Pancreas (tissue), 10 donors: Measurements from ENCODE around the gene MAS1L. TPM values are rescaled to one million over a fixed set of nuclear protein-coding genes. Genes with fewer than 3 reads are reported as not detected.

Experiments
- ATAC-seq, 4 donors: fragments of 200-7000 bp; cut with Tn5 transposase; one replicate each; pipeline versions ENCODE4 v1.8.0 to v1.9.1; 2020; ENCODE audit warnings: mild to moderate bottlenecking in 4 of 4, moderate library complexity in 4 of 4
- DNase-seq, 6 donors: peaks; one replicate each; pipeline ENCODE4 v3.0.0-alpha.2; 2020
- FAIRE-seq: peaks from 2 replicates; lab custom pipeline; 2012; peaks lifted over from hg19 to GRCh38; lab: Jason Lieb, UNC
- H3K27ac ChIP-seq, 4 donors: fragments of 200-600 bp; sonication (generic); 1 replicate in 3 of 4; 2 replicates in 1 of 4; pipeline versions ENCODE4 v1.5.0 to v1.8.0; 2020
- H3K27me3 ChIP-seq, 4 donors: fragments of 200-600 bp; one replicate each; pipeline ENCODE4 v1.8.0; 2021
- H3K36me3 ChIP-seq, 3 donors: fragments of 200-600 bp; sonication (generic) in 1 of 3; one replicate each; pipeline versions ENCODE4 v1.5.0 to v1.8.0; 2020 to 2021
- H3K4me1 ChIP-seq, 3 donors: fragments of 200-600 bp; one replicate each; pipeline ENCODE4 v1.8.0; 2021
- H3K4me3 ChIP-seq, 4 donors: fragments of 200-600 bp; sonication (generic) in 2 of 4; one replicate each; pipeline versions ENCODE4 v1.5.0 to v1.8.0; 2020 to 2021
- H3K9me3 ChIP-seq, 4 donors: fragments of 200-600 bp; one replicate each; pipeline ENCODE4 v1.8.0; 2021
- WGBS, 2 donors: extraction: QIAGEN DNeasy Blood & Tissue Kit; methylation state at CpG; one replicate each; pipeline ENCODE4 v1.1.7; 2013; 5-methylcytosine and 5-hydroxymethylcytosine counted together
- intact Hi-C, 3 donors: fragments of 100-400 bp; cut with DNase I; formaldehyde crosslinking; loops; one replicate each; pipeline versions ENCODE4 v1.11.1 to v1.14.2; 2022
- polyA plus RNA-seq, 2 donors: library from polyadenylated mRNA; stranded (reverse); fragments of 200-250 nt; gene quantifications; one replicate each; pipeline ENCODE4 v1.2.3, GENCODE V29; 2013
- total RNA-seq, 6 donors: library from RNA; stranded (reverse); fragmentation: NEBNext Ultra II Directional in 4 of 6; extraction: Animal tissue kit (Norgen Biotek cat#: 25700) in 4 of 6; gene quantifications; one replicate each; pipeline versions ENCODE4 v1.2.1 to v1.2.4, GENCODE V29; 2021 to 2023
- TF ChIP-seq, protein P1 (sequence below), 4 donors: fragments of 200-600 bp; sonication (generic) in 3 of 4; IDR thresholded peaks; one replicate each; pipeline versions ENCODE4 v1.5.0 to v1.8.0; 2021; ENCODE audit warnings: antibody characterized with exemption in 4 of 4
- donor health status: healthy with polysubstance abuse.
- donor health status: DM: no; HTN: no; CAD: no; lungs with moderate emphysema.
- donor health status: DM: no; HTN: no; CAD: no.
- donor health status: control.
- donor health status: control.
- donor health status: Bipolar disorder and iron deficiency.
- donor health status: DM: yes; HTN: yes; CAD: no.
- donor health status: DM: no; HTN: no; CAD: no.
- donor health status: DM: no; HTN: no; CAD: no.
- donor health status: DM: yes; HTN: yes; CAD: no.

MAS1L gene
- total and polyA plus RNA-seq, 8 donors, result not detected

DNA sequence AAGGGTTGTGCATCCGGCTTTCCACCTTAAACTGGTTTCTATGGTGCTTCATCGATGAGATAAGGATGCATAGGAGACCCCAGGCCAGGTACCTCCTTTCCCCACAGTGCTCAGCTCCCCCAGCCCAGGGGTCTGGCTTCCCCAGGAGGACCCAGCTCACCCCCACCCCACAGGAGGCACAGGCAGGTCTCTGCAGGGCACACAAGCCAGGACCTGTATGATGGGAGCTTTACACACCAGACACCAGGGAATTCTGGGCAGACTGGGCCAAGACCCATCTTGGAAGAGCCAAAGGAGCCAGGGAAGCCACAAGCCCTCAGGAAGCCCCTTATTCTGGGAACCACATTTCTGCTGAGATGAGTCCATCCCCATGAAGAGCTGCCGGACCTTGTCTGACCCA, 42.2 kb upstream of the MAS1L start:
- FAIRE-seq (no peak), ATAC-seq (no peak), DNase-seq (no peak)
- intact Hi-C loops, result no loop called here
- Histone ChIP-seq H3K9me3 (no peaks in the 10 kb centered on the region), H3K27me3 (no peaks in the 10 kb centered on the region), H3K36me3 (no peaks in the 10 kb centered on the region), H3K4me3 (no peak overlapping the region), H3K27ac (no peak overlapping the region), H3K4me1 (peaks cover 3 to 7% (median 7%) of the 10 kb centered on the region in 3 donors)
- 90 to 94% methylated on average over 3 of the region's 3 CpGs for WGBS, 2 donors
- TF ChIP-seq, protein P1, sequence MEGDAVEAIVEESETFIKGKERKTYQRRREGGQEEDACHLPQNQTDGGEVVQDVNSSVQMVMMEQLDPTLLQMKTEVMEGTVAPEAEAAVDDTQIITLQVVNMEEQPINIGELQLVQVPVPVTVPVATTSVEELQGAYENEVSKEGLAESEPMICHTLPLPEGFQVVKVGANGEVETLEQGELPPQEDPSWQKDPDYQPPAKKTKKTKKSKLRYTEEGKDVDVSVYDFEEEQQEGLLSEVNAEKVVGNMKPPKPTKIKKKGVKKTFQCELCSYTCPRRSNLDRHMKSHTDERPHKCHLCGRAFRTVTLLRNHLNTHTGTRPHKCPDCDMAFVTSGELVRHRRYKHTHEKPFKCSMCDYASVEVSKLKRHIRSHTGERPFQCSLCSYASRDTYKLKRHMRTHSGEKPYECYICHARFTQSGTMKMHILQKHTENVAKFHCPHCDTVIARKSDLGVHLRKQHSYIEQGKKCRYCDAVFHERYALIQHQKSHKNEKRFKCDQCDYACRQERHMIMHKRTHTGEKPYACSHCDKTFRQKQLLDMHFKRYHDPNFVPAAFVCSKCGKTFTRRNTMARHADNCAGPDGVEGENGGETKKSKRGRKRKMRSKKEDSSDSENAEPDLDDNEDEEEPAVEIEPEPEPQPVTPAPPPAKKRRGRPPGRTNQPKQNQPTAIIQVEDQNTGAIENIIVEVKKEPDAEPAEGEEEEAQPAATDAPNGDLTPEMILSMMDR (IDR thresholded peaks at IDR 0.05), result no peak

DNA sequence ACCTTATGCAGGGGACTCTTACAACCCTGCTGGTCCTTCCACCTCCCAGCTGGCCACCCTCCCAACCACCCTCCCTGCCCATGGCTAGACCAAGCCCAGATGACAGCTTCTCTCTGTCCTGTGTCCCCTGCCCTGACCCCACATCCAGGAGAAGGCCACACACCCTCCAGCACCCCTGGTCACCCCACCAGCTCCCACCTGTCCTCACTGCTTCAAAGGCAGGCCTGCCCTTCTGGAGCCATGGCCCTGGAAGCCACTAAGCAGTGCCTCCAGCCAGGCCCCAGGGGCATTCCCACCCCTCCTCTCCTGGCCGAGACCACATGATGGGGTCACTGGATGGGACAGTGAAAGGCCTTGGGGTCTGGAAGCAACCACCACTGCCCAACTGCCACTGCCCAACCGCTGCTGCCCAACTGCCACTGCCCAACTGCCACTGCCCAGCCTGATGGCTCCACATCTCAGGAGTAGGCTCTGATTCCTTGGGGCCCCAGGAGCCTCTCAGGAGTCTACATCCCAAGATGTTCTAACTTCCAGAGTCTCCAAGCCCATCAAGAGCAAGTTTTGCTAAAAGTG, 41.3 kb upstream of the MAS1L start:
- H3K36me3 ChIP-seq, result no peaks in the 10 kb centered on the region
- WGBS, 2 donors, result 90% methylated on average over 2 of the region's 2 CpGs
- intact Hi-C loops, result no loop called here
- ATAC-seq (no peak), DNase-seq (no peak), FAIRE-seq (no peak)
- H3K27ac ChIP-seq, result no peak overlapping the region
- TF ChIP-seq, protein P1 (IDR thresholded peaks at IDR 0.05), result no peak
- peaks cover 8 to 11% (median 11%) of the 10 kb centered on the region in 3 donors for H3K4me1 ChIP-seq
- H3K27me3 ChIP-seq, result no peaks in the 10 kb centered on the region
- no peak overlapping the region for H3K4me3 ChIP-seq
- H3K9me3 ChIP-seq, result no peaks in the 10 kb centered on the region

DNA sequence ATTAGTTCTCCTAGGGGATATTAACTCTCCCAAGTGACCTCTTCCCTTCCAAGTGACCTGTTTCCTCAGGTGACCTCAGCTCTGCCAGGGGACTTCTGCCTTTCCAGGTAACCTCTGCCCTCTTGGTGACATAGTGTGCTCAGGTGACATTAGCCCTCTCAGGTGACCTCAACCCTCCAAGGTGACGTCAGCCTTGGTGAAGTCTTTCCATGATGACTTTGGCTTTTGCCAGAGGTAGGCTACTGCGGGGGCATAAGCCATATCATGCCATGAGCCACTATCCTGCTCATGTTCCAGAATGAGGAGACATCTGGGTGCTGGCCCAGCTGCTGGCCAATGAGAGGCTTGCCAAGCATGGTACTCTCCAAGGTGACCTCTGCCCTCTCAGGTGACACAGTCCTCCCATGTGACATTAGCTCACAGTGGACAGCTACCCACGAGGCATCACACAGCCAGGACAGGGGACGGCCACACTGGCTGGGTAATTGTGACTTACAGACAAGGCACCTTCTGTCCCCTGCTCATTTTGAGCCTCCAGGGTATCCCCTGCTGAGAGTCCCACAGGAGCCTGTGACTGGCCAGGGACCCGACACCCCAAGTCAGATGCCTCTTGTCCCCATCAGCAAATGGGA, 40.7 kb upstream of the MAS1L start:
- TF ChIP-seq, protein P1 (IDR thresholded peaks at IDR 0.05), result no peak
- 84 to 88% methylated on average over 5 of the region's 5 CpGs for WGBS, 2 donors
- Histone ChIP-seq H3K4me1 (peaks cover 8 to 11% (median 11%) of the 10 kb centered on the region in 3 donors), H3K27me3 (no peaks in the 10 kb centered on the region), H3K27ac (no peak overlapping the region), H3K9me3 (no peaks in the 10 kb centered on the region), H3K36me3 (no peaks in the 10 kb centered on the region), H3K4me3 (no peak overlapping the region)
- FAIRE-seq (no peak), DNase-seq (no peak), ATAC-seq (no peak)
- intact Hi-C loops, result no loop called here

DNA sequence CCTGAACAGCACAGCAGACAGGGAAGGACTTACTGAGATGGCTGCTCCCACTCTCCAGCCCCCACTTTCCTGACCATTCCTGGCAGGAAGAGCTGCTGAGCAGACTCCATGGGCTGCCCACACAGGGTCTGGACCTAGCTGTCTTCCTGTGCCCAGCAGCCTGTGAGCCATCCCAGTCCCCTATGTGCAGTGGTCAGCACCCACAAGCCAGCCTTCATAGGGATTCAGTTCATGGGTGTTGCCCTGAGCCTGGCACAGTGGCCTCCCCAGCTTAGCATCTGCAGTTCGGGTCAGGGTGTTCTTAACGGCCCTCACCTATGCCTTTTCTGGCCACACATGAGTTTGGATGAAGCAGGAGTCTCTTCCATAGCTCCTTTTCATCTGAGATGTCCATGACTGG, 39.8 kb upstream of the MAS1L start:
- FAIRE-seq (no peak), DNase-seq (no peak), ATAC-seq (no peak)
- no peaks in the 10 kb centered on the region for H3K36me3 ChIP-seq
- TF ChIP-seq, protein P1 (IDR thresholded peaks at IDR 0.05), result no peak
- intact Hi-C loops, result no loop called here
- peaks cover 8 to 11% (median 11%) of the 10 kb centered on the region in 3 donors for H3K4me1 ChIP-seq
- no peaks in the 10 kb centered on the region for H3K9me3 ChIP-seq
- no peak overlapping the region for H3K27ac ChIP-seq
- 89 to 94% methylated on average over 2 of the region's 2 CpGs for WGBS, 2 donors
- no peak overlapping the region for H3K4me3 ChIP-seq
- H3K27me3 ChIP-seq, result no peaks in the 10 kb centered on the region

DNA sequence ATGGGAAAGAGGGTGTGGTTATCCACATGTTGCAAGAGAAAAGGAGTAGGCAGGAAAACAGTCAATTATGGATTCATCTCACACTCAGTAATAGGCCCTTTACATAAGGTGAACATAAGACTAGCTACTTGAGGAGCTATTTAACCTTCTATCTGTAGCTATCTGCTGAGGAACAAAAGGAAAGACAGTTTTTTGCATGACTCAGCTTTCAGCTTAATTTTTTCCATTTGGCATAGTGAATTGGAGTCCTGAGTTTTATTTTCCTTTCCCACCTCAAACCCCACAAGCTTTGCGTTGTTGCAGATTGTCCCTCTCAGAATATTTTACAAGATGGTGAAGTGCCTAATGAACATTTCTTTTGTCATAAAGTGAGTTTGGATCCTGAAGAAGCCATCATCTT, 39.4 kb upstream of the MAS1L start:
- intact Hi-C loops, result no loop called here
- no peak for DNase-seq

More for the DNA sequence above, 39.4 kb upstream of the MAS1L start:
- no peaks in the 10 kb centered on the region for H3K36me3 ChIP-seq
- 88 to 89% methylated on average over 1 of the region's 1 CpG for WGBS, 2 donors
- TF ChIP-seq, protein P1 (IDR thresholded peaks at IDR 0.05), result no peak
- FAIRE-seq (no peak), ATAC-seq (no peak)
- H3K4me3 ChIP-seq, result no peak overlapping the region
- H3K27ac ChIP-seq, result no peak overlapping the region
- H3K4me1 ChIP-seq, result peaks cover 8 to 11% (median 11%) of the 10 kb centered on the region in 3 donors
- H3K27me3 ChIP-seq, result no peaks in the 10 kb centered on the region
- H3K9me3 ChIP-seq, result no peaks in the 10 kb centered on the region
